T47D (cell line): Measurements from ENCODE around the gene SLC41A3.

Source experiments
- DNase-seq, 2 experiments: peaks; one replicate each; pipeline versions ENCODE4 v3.0.0 to v3.0.0-alpha.2; 2011 to 2012; ENCODE audit warnings: low read depth in 1 of 2, low spot score in 1 of 2
- JUND ChIP-seq: IDR thresholded peaks from 2 replicates; pipeline ENCODE4 v1.6.1; 2012; ENCODE audit warnings: low read depth
- in situ Hi-C: cut with HindIII; loops from 2 replicates; pipeline ENCODE4 v1.10.0; 2016; ENCODE audit warnings: low sequenced_read_pairs, low pct_unique_long_range_greater_than_20kb

The SLC41A3 gene

GRCh38 chr3:126083913-126084767 lies at the start of gene SLC41A3:
SLC41A3 (minus strand) TSS chr3:126084124; CDS start chr3:126068219, 15,905 bp downstream.
- no peak for TF ChIP-seq JUND
- in situ Hi-C loops, result no loop called here
- peak; percentile 87 to 93 for DNase-seq

DNA sequence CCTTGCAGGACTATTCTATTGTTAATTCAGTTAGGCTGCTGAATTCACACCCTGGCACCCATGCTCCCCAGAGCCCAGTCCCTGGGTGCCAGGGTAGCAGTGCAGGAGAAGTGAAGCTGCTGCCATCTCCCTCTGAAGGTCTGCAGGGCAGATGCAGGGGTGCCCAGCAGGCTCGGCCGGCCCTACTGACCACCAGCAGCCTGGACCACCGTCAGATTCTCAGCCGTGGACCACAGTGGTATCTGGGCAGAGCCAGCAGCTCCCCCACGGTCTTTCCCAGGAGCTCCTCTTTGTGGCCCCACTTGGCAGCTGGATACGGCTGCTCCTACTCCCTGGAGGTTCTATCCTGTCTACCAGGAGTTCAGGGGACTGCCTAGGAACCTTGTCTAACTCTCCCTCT lies 49.7 kb upstream of the SLC41A3 start:
- no peak for TF ChIP-seq JUND
- no peak for DNase-seq
- in situ Hi-C loops, result no loop called here

DNA sequence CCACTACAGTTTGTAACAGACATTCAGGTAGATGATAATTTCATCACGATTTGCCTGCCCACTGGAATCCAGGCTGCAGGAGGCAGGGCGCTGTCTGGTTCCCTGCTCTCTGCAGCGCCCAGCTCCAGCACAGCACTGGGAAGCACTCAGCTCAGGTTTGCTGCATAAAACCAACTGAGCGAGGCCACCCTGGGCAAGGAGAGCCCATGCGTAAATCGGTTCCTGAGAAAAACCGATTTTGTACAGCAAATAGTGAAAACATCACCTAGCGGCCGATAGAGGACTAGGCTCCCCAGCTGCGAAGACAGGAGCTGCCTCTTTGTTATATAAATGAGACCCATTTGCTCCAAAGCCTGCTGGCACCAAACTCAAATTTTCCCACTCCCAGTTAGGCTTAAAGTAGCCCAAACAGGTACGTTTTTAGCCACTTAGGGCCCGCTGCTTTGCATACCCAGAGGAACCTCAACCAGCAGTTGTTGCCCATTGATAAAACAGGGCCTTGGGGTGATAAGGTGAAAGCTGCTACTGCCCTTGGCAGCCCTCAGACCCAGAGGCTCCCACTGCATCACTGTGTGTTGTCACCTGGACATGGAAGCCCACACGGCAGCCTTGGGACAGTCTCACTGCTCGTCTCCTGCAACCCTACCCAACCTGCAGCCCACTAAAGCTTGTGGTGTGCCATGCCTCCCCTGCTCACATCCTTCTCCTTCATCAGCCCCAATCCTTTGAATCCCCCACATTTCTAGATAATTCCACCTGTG lies 49.0 kb upstream of the SLC41A3 start:
- in situ Hi-C loops, result no loop called here
- peak in 1 of 2 experiments; percentile 39 for DNase-seq
- TF ChIP-seq JUND, result no peak

DNA sequence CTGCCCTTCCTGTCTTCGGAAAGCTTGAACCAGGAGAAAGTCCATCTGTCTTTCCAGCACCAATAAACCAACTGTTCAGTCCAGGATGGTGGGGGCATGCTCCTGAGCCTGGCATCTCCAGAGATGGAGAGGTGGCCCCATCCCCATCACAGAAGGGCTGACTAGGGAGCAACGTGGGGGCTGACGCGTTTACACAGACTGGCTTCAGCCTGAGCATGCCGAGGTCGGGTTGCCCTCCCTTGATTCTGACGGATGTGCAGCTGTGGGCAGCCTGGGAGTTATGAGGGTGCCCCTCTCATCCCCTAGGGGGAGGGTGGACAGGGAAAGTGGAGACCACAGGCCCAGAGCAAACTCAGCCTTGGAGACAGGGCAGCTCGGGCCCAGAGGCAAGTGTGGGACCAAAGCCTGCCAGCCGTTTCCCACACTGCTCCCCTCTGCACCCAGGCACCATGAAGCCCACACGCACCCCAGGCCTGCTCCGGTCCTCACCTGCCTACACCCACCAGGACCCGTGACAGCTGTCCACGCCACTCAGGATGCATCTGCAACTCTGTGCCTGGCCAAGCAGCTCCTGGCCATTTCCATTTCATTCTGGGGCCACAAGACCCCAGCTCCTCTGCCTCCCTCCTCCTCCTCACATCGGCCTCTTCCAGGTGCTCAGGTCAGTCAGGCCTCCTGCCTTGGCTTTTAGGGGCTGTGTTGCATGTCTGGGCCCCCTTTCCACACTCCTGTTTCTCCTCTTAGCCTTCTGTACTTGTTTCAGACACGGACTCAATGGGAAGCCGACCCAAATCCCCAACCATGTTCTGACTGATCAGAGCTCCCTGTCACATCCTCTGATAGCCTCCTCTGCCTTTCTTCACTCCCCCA lies 48.2 kb upstream of the SLC41A3 start:
- DNase-seq, result no peak
- no peak for TF ChIP-seq JUND
- in situ Hi-C loops, result no loop called here

GRCh38 chr3:126130981-126131745 lies 47.2 kb upstream of the SLC41A3 start:
- in situ Hi-C loops, result no loop called here
- no peak for DNase-seq
- no peak for TF ChIP-seq JUND

GRCh38 chr3:126130081-126130855 lies 46.3 kb upstream of the SLC41A3 start:
- DNase-seq, result peak; percentile 33 to 77
- no peak for TF ChIP-seq JUND
- in situ Hi-C loops, result no loop called here

DNA sequence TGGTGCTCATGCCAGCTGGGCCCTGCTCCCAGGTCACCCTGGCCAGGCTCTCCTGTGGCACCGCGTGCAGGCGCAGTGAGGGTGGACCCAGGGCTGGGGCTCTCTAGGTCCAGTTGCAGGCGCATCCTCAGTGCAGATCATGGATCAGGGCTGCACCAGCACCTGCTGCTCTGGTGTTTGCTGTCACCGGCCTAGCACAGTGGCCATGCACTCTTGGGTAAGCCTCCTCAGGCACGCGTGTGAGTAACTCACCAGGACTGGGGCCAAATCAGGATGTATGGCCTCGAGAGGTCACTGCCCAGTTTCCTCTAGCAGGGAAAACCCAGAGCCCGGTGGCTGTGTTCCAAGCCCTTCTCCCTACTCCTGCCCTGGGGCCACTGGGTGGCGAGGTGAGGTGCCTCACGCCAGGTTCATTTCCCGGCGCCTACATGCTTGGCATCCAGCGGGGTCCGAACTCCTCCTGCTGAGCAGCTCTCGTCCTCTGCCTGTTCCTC lies 45.5 kb upstream of the SLC41A3 start:
- in situ Hi-C loops, result no loop called here
- DNase-seq, result peak; percentile 43 to 70

GRCh38 chr3:126128504-126129397 lies 44.8 kb upstream of the SLC41A3 start:
- in situ Hi-C loops, result no loop called here
- DNase-seq, result no peak
- TF ChIP-seq JUND, result no peak

More for the DNA sequence above, 45.5 kb upstream of the SLC41A3 start:
- TF ChIP-seq JUND, result no peak

DNA sequence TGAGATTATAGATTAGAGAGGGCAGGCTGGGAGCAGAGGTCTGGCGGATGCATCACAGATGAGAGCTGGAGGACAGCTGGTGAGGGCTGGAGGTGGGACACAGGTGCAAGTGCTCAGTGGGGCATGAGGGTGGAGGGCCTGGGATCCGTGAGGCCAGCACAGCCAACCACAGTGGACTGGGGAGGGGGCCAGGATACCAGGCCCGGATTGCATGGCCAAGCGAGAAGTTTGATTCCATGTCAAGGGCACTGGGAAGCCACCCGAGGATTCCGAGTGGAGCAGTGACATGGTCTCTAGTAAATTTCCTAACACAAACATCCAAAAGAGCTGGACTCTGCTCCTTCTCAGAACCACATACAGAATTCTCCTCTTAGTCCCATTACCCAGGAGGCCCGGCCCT lies 44.0 kb upstream of the SLC41A3 start:
- no peak for TF ChIP-seq JUND
- DNase-seq, result no peak
- in situ Hi-C loops, result no loop called here

- in situ Hi-C loops, result no loop called here
- no peak for TF ChIP-seq JUND
- DNase-seq, result no peak
These were observed 43.5 kb upstream of the SLC41A3 start for GRCh38 chr3:126127452-126127851.
